NCI-H1436 treated with DMSO at 0.1 percent for 48 hours (cell line): ENCODE data around the gene NEUROD2.

Source experiments
- DNase-seq: peaks from one replicate; lab custom pipeline; 2025; lab: John Stamatoyannopoulos, UW

NEUROD2 gene

GRCh38 chr17:39634384-39634871 lies 26.7 kb upstream of the NEUROD2 start:
- DNase-seq: no peak

- DNase-seq: no peak
These were observed 26.0 kb upstream of the NEUROD2 start for GRCh38 chr17:39633570-39634183.

GRCh38 chr17:39632153-39632941 lies 24.6 kb upstream of the NEUROD2 start:
- DNase-seq: no peak

- DNase-seq: no peak
These were observed 23.7 kb upstream of the NEUROD2 start for GRCh38 chr17:39631403-39631802.

GRCh38 chr17:39629898-39630297 lies 22.2 kb upstream of the NEUROD2 start:
- no peak for DNase-seq

- no peak for DNase-seq
These were observed 21.8 kb upstream of the NEUROD2 start for GRCh38 chr17:39629494-39629880.

- peak; percentile 77 for DNase-seq
These were observed 21.2 kb upstream of the NEUROD2 start for GRCh38 chr17:39628655-39629493.

- DNase-seq: peak; percentile 10
These were observed 20.2 kb upstream of the NEUROD2 start for GRCh38 chr17:39627712-39628516.

- DNase-seq: no peak
These were observed 19.5 kb upstream of the NEUROD2 start for GRCh38 chr17:39627047-39627711.

GRCh38 chr17:39626171-39627046 lies 18.7 kb upstream of the NEUROD2 start, which contains the start of gene PPP1R1B:
Gene PPP1R1B (plus strand): TSS chr17:39626952. CDS start chr17:39627393, 441 bp downstream.
- DNase-seq: no peak

- DNase-seq: no peak
These were observed 17.6 kb upstream of the NEUROD2 start for GRCh38 chr17:39625198-39625785.

GRCh38 chr17:39624313-39624712 lies 16.6 kb upstream of the NEUROD2 start:
- no peak for DNase-seq

GRCh38 chr17:39623356-39623950 lies 15.7 kb upstream of the NEUROD2 start:
- peak; percentile 61 for DNase-seq

GRCh38 chr17:39622380-39623006 lies 14.8 kb upstream of the NEUROD2 start:
- DNase-seq: no peak

- peak; percentile 36 for DNase-seq
These were observed 14.0 kb upstream of the NEUROD2 start for GRCh38 chr17:39621523-39622379.

GRCh38 chr17:39619786-39620101 lies 12.0 kb upstream of the NEUROD2 start:
- DNase-seq: no peak

- peak; percentile 20 for DNase-seq
These were observed 11.5 kb upstream of the NEUROD2 start for GRCh38 chr17:39618956-39619785.
